Keratinocyte (primary cell): ENCODE results near the gene DCTN1.

Experiments
- EZH2 ChIP-seq: IDR thresholded peaks from one replicate; pipeline ENCODE4 v1.6.1; 2012; ENCODE audit warnings: inconsistent platforms, mild to moderate bottlenecking, low read length, moderate library complexity
- TF ChIP-seq, protein P1 (sequence below), 3 experiments: IDR thresholded peaks in 1 of 3; conservative IDR thresholded peaks in 1 of 3; optimal IDR thresholded peaks in 1 of 3; 2 replicates in 2 of 3; 3 replicates in 1 of 3; pipeline versions ENCODE3 to v1.5.1; 2011; ENCODE audit warnings: low read length in 3 of 3, mild to moderate bottlenecking in 3 of 3, moderate library complexity in 2 of 3, control low read depth in 1 of 3, inconsistent platforms in 1 of 3; ENCODE audit not compliant: insufficient read depth in 2 of 3; ENCODE audit errors: extremely low read depth in 1 of 3

GRCh38 chr2:74391209-74391579 lies 11.1 kb upstream of the DCTN1 start:
- TF ChIP-seq, protein P1, sequence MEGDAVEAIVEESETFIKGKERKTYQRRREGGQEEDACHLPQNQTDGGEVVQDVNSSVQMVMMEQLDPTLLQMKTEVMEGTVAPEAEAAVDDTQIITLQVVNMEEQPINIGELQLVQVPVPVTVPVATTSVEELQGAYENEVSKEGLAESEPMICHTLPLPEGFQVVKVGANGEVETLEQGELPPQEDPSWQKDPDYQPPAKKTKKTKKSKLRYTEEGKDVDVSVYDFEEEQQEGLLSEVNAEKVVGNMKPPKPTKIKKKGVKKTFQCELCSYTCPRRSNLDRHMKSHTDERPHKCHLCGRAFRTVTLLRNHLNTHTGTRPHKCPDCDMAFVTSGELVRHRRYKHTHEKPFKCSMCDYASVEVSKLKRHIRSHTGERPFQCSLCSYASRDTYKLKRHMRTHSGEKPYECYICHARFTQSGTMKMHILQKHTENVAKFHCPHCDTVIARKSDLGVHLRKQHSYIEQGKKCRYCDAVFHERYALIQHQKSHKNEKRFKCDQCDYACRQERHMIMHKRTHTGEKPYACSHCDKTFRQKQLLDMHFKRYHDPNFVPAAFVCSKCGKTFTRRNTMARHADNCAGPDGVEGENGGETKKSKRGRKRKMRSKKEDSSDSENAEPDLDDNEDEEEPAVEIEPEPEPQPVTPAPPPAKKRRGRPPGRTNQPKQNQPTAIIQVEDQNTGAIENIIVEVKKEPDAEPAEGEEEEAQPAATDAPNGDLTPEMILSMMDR (optimal IDR thresholded peaks at IDR 0.05 in 1 of 3, IDR thresholded peaks at IDR 0.05 in 1 of 3, conservative IDR thresholded peaks at IDR 0.05 in 1 of 3; ENCODE audit: extremely low read depth in 1 of 3, insufficient read depth in 2 of 3, low read length in 3 of 3), result no peak
- TF ChIP-seq EZH2, result no peak
